ENCODE results near the gene RTL10.
A peak's percentile ranks its signal among the peaks of the same experiment; 100 is the strongest.

RTL10 gene

GRCh38 chr22:19873138-19873959, 18.7 kb upstream of the RTL10 start:
- Histone ChIP-seq H3K27ac (ENCODE audit: extremely low read depth, low read depth, low read length) (no peak overlapping the region), H3K4me1 (ENCODE audit: control insufficient read depth, insufficient read depth, low read length) (peaks cover 21% of the 10 kb centered on the region), H3K36me3 (ENCODE audit: control insufficient read depth in 2 of 2, insufficient read depth in 1 of 2, low read length in 2 of 2) (no peaks in the 10 kb centered on the region), H3K4me3 (ENCODE audit: low read depth, low read length) (no peak overlapping the region), H3K9me3 (ENCODE audit: control insufficient read depth, insufficient read depth, low read depth, low read length) (no peaks in the 10 kb centered on the region)
- ChIA-PET POLR2A (no interaction called here), CTCF (interaction anchor here (1.2 kb wide), 1 partner anchor 143 kb away, joined by 3 read pairs; no protein-coding TSS in a partner anchor)
- TF ChIP-seq ZNF555 (tag by site-specific recombination; conservative IDR thresholded peaks at IDR 0.05): no peak
- TF ChIP-seq ZNF585B (tag by site-specific recombination; IDR thresholded peaks at IDR 0.05): no peak
- TF ChIP-seq ZNF837 (tag by site-specific recombination; IDR thresholded peaks at IDR 0.05): no peak
- no peak for TF ChIP-seq ZNF394 (tag by site-specific recombination; IDR thresholded peaks at IDR 0.05; ENCODE audit: borderline replicate concordance)
- no peak for TF ChIP-seq ZNF76 (tag by site-specific recombination; IDR thresholded peaks at IDR 0.05; ENCODE audit: borderline replicate concordance, low read depth)
- no peak for TF ChIP-seq ZNF266 (tag by site-specific recombination; IDR thresholded peaks at IDR 0.05; ENCODE audit: low read depth)
- no peak for TF ChIP-seq ZNF571 (tag by site-specific recombination; IDR thresholded peaks at IDR 0.05)
- no peak for TF ChIP-seq ZNF391 (tag by site-specific recombination; IDR thresholded peaks at IDR 0.05; ENCODE audit: borderline replicate concordance, low read depth)
- TF ChIP-seq EGR2 (tag by site-specific recombination; IDR thresholded peaks at IDR 0.05; ENCODE audit: low read depth): peak; percentile 94
- TF ChIP-seq GLI4 (tag by site-specific recombination; IDR thresholded peaks at IDR 0.05): no peak
- peak; percentile 44 for TF ChIP-seq PATZ1 (tag by site-specific recombination; IDR thresholded peaks at IDR 0.05)
- no peak for TF ChIP-seq ZNF792 (tag by site-specific recombination; IDR thresholded peaks at IDR 0.05)
- peak; percentile 43; the same call in 1 of the 2 replicates for TF ChIP-seq ZBTB11 (tag by site-specific recombination; conservative IDR thresholded peaks at IDR 0.05; ENCODE audit: low read depth)
- TF ChIP-seq AEBP2 (tag by site-specific recombination; IDR thresholded peaks at IDR 0.05; ENCODE audit: borderline replicate concordance): no peak
- no peak for TF ChIP-seq ZNF37A (tag by site-specific recombination; IDR thresholded peaks at IDR 0.05)
- TF ChIP-seq ZFP3 (tag by site-specific recombination; IDR thresholded peaks at IDR 0.05; ENCODE audit: low read depth): no peak
- no peak for TF ChIP-seq PRDM4 (tag by site-specific recombination; IDR thresholded peaks at IDR 0.05)
- no peak for TF ChIP-seq ZNF354C (tag by site-specific recombination; IDR thresholded peaks at IDR 0.05; ENCODE audit: borderline replicate concordance, low read depth)
- TF ChIP-seq HIC1 (tag by site-specific recombination; IDR thresholded peaks at IDR 0.05): no peak; the same call in none of the 2 replicates
- TF ChIP-seq ZNF175 (tag by site-specific recombination; IDR thresholded peaks at IDR 0.05): no peak
- no peak for TF ChIP-seq SP3 (tag by site-specific recombination; IDR thresholded peaks at IDR 0.05)
- no peak for TF ChIP-seq HOXA7 (CRISPR knock-in tag; IDR thresholded peaks at IDR 0.05; ENCODE audit: borderline replicate concordance)
- TF ChIP-seq ZNF501 (tag by site-specific recombination; IDR thresholded peaks at IDR 0.05): no peak
- no peak for TF ChIP-seq PRDM1 (tag by site-specific recombination; IDR thresholded peaks at IDR 0.05)
- TF ChIP-seq ZNF24 (tag by site-specific recombination; IDR thresholded peaks at IDR 0.05): no peak
